ENCODE measurements around the gene OSBPL6. TPM values are rescaled to one million over a fixed set of nuclear protein-coding genes. Genes with fewer than 3 reads are reported as not detected.

OSBPL6 gene
- total RNA-seq, 1 experiment from 2014 or later: 2.1 TPM

DNA sequence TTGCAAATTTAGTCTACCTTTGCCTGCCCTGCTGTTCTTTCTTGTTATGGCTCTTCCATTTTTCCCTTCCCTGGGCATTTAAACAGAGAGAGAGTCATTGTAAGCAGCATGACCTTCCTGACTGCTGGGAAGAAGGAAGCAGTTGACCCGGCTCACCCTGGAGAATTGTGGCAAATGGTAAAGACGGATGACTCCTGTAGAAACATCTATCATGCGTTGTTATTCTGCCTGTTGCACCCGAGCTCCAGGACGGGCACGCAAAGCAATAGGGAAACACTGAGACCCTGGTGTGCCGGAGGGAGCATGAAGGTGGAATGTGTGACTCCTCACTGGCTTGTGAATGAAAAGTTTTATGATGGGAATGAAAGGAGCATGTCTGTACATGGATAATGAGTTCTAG, 113.3 kb downstream of the OSBPL6 start:
- CTCF ChIA-PET: no interaction called here
- ATAC-seq (no peak), DNase-seq (ENCODE audit: low read depth, low spot score) (no peak)
- H3K27ac ChIP-seq (ENCODE audit: low read length): no peak overlapping the region
- no peaks in the 10 kb centered on the region for H3K27me3 ChIP-seq (ENCODE audit: control insufficient read depth, insufficient read depth, low read length)
- TF ChIP-seq SIN3A (IDR thresholded peaks at IDR 0.05; ENCODE audit: borderline replicate concordance, insufficient read depth, low read depth, low read length): no peak
- TF ChIP-seq, protein P1, sequence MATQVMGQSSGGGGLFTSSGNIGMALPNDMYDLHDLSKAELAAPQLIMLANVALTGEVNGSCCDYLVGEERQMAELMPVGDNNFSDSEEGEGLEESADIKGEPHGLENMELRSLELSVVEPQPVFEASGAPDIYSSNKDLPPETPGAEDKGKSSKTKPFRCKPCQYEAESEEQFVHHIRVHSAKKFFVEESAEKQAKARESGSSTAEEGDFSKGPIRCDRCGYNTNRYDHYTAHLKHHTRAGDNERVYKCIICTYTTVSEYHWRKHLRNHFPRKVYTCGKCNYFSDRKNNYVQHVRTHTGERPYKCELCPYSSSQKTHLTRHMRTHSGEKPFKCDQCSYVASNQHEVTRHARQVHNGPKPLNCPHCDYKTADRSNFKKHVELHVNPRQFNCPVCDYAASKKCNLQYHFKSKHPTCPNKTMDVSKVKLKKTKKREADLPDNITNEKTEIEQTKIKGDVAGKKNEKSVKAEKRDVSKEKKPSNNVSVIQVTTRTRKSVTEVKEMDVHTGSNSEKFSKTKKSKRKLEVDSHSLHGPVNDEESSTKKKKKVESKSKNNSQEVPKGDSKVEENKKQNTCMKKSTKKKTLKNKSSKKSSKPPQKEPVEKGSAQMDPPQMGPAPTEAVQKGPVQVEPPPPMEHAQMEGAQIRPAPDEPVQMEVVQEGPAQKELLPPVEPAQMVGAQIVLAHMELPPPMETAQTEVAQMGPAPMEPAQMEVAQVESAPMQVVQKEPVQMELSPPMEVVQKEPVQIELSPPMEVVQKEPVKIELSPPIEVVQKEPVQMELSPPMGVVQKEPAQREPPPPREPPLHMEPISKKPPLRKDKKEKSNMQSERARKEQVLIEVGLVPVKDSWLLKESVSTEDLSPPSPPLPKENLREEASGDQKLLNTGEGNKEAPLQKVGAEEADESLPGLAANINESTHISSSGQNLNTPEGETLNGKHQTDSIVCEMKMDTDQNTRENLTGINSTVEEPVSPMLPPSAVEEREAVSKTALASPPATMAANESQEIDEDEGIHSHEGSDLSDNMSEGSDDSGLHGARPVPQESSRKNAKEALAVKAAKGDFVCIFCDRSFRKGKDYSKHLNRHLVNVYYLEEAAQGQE (IDR thresholded peaks at IDR 0.05; ENCODE audit: insufficient read depth in 1 of 2, low read depth in 2 of 2, low read length in 1 of 2): no peak
- TF ChIP-seq TCF7L2 (IDR thresholded peaks at IDR 0.05; ENCODE audit: low read depth, low read length): no peak
- no peak for TF ChIP-seq POLR2AphosphoS5 (IDR thresholded peaks at IDR 0.05; ENCODE audit: low read depth, low read length)
- TF ChIP-seq, protein P2, sequence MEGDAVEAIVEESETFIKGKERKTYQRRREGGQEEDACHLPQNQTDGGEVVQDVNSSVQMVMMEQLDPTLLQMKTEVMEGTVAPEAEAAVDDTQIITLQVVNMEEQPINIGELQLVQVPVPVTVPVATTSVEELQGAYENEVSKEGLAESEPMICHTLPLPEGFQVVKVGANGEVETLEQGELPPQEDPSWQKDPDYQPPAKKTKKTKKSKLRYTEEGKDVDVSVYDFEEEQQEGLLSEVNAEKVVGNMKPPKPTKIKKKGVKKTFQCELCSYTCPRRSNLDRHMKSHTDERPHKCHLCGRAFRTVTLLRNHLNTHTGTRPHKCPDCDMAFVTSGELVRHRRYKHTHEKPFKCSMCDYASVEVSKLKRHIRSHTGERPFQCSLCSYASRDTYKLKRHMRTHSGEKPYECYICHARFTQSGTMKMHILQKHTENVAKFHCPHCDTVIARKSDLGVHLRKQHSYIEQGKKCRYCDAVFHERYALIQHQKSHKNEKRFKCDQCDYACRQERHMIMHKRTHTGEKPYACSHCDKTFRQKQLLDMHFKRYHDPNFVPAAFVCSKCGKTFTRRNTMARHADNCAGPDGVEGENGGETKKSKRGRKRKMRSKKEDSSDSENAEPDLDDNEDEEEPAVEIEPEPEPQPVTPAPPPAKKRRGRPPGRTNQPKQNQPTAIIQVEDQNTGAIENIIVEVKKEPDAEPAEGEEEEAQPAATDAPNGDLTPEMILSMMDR (IDR thresholded peaks at IDR 0.05): no peak
- no peaks in the 10 kb centered on the region for H3K36me3 ChIP-seq (ENCODE audit: control insufficient read depth, insufficient read depth, low read length)
- no peaks in the 10 kb centered on the region for H3K4me1 ChIP-seq (ENCODE audit: control insufficient read depth, insufficient read depth, low read length)
- in situ Hi-C loops (cut with HindIII; ENCODE audit: low pct_unique_long_range_greater_than_20kb, low sequenced_read_pairs): no loop called here
- intact Hi-C loops (cut with micrococcal nuclease; ENCODE audit: unreplicated experiment): loop anchor here (2.0 kb wide), 1 partner anchor 107 kb away; no protein-coding TSS in a partner anchor
- H3K9me3 ChIP-seq (ENCODE audit: control insufficient read depth, insufficient read depth, low read depth, low read length): no peaks in the 10 kb centered on the region
- BruUV-seq (replicated peaks): no TSS peak
- POLR2A ChIA-PET: no interaction called here
- no peak overlapping the region for H3K4me3 ChIP-seq (ENCODE audit: low read depth in 2 of 2, low read length in 2 of 2)

GRCh38 chr2:178309541-178309940, 115.2 kb downstream of the OSBPL6 start:
- BruUV-seq (replicated peaks): no TSS peak
- POLR2A ChIA-PET: no interaction called here
- TF ChIP-seq, protein P1 (IDR thresholded peaks at IDR 0.05; ENCODE audit: insufficient read depth in 1 of 2, low read depth in 2 of 2, low read length in 1 of 2): no peak
- TF ChIP-seq POLR2AphosphoS5 (IDR thresholded peaks at IDR 0.05; ENCODE audit: low read depth, low read length) (no peak), TCF7L2 (IDR thresholded peaks at IDR 0.05; ENCODE audit: low read depth, low read length) (no peak), SIN3A (IDR thresholded peaks at IDR 0.05; ENCODE audit: borderline replicate concordance, insufficient read depth, low read depth, low read length) (no peak)
- TF ChIP-seq, protein P2 (IDR thresholded peaks at IDR 0.05): no peak
- no peak overlapping the region for H3K4me3 ChIP-seq (ENCODE audit: low read depth in 2 of 2, low read length in 2 of 2)
- ATAC-seq: no peak
- H3K27ac ChIP-seq (ENCODE audit: low read length): no peak overlapping the region
- in situ Hi-C loops (cut with HindIII; ENCODE audit: low pct_unique_long_range_greater_than_20kb, low sequenced_read_pairs): no loop called here
- H3K9me3 ChIP-seq (ENCODE audit: control insufficient read depth, insufficient read depth, low read depth, low read length): no peaks in the 10 kb centered on the region
- intact Hi-C loops (cut with micrococcal nuclease; ENCODE audit: unreplicated experiment): no loop called here
- no peak for DNase-seq (ENCODE audit: low read depth, low spot score)
- CTCF ChIA-PET: no interaction called here
- H3K36me3 ChIP-seq (ENCODE audit: control insufficient read depth, insufficient read depth, low read length): no peaks in the 10 kb centered on the region
- no peaks in the 10 kb centered on the region for H3K4me1 ChIP-seq (ENCODE audit: control insufficient read depth, insufficient read depth, low read length)
- H3K27me3 ChIP-seq (ENCODE audit: control insufficient read depth, insufficient read depth, low read length): no peaks in the 10 kb centered on the region

Data from Panc1 (cell line).